CD4-positive, alpha-beta T cell (primary cell): ENCODE results near the gene BMPR1A. TPM values are rescaled to one million over a fixed set of nuclear protein-coding genes. Genes with fewer than 3 reads are reported as not detected.

ENCODE experiments used
- ATAC-seq: fragments of 200-7000 bp; cut with Tn5 transposase; one replicate; pipeline ENCODE4 v1.10.0; 2022; ENCODE audit warnings: mild to moderate bottlenecking; ENCODE audit not compliant: poor library complexity
- CTCF ChIA-PET: fragments of 350-600 bp; sonication (Branson Sonifier 250); formaldehyde crosslinking; loops from one replicate; lab custom pipeline; 2021; ENCODE audit warnings: antibody characterized with exemption, inconsistent platforms; lab: Charles Lee
- POLR2A ChIA-PET: fragments of 350-600 bp; sonication (Branson Sonifier 250); formaldehyde crosslinking; loops from one replicate; lab custom pipeline; 2021; ENCODE audit warnings: antibody characterized with exemption, inconsistent platforms; lab: Charles Lee
- DNase-seq, 14 experiments: peaks; one replicate each; pipeline ENCODE4 v3.0.0-alpha.2; 2013 to 2020; ENCODE audit warnings: mixed read lengths in 2 of 14
- H3K27ac ChIP-seq, 2 donors: one replicate each; pipeline versions ENCODE4 v1.5.1 to v1.7.0; 2013; ENCODE audit warnings: low read length in 2 of 2, low read depth in 1 of 2, mild to moderate bottlenecking in 1 of 2
- H3K27me3 ChIP-seq, 2 experiments: 1 replicate in 1 of 2; 2 replicates in 1 of 2; pipeline versions ENCODE4 v1.6.1 to v1.7.0; 2013; ENCODE audit warnings: low read length in 2 of 2, control low read depth in 1 of 2, mild to moderate bottlenecking in 1 of 2, moderate library complexity in 1 of 2; ENCODE audit not compliant: insufficient read depth in 2 of 2, control insufficient read depth in 1 of 2
- H3K36me3 ChIP-seq: one replicate; pipeline ENCODE4 v1.6.1; 2013; ENCODE audit warnings: low read length, control low read depth; ENCODE audit not compliant: insufficient read depth
- H3K4me1 ChIP-seq: one replicate; pipeline ENCODE4 v1.6.1; 2013; ENCODE audit warnings: low read length, control low read depth; ENCODE audit not compliant: insufficient read depth
- H3K4me3 ChIP-seq: one replicate; pipeline ENCODE4 v1.5.1; 2013; ENCODE audit warnings: mild to moderate bottlenecking, low read length, moderate library complexity
- H3K9me3 ChIP-seq, 2 experiments: 1 replicate in 1 of 2; 2 replicates in 1 of 2; pipeline versions ENCODE4 v1.6.1 to v1.7.0; 2013; ENCODE audit warnings: low read length in 2 of 2, mild to moderate bottlenecking in 2 of 2, control low read depth in 1 of 2, moderate library complexity in 1 of 2; ENCODE audit not compliant: control insufficient read depth in 1 of 2, insufficient read depth in 1 of 2
- H3K27ac Mint-ChIP-seq: one replicate; pipeline ENCODE4 v1.8.0; 2020; ENCODE audit warnings: mixed read lengths
- H3K27me3 Mint-ChIP-seq: one replicate; pipeline ENCODE4 v1.8.0; 2021; ENCODE audit warnings: mixed read lengths
- H3K36me3 Mint-ChIP-seq: one replicate; pipeline ENCODE4 v1.8.0; 2021; ENCODE audit warnings: low read depth, mixed read lengths
- H3K4me1 Mint-ChIP-seq: one replicate; pipeline ENCODE4 v1.8.0; 2021; ENCODE audit warnings: low read depth, mixed read lengths
- H3K4me3 Mint-ChIP-seq: one replicate; pipeline ENCODE4 v1.8.0; 2020; ENCODE audit warnings: mild to moderate bottlenecking, mixed read lengths
- H3K9me3 Mint-ChIP-seq: one replicate; pipeline ENCODE4 v1.8.0; 2020; ENCODE audit warnings: mixed read lengths
- intact Hi-C, 2 experiments: fragments of 100-400 bp; cut with DNase I in 1 of 2; cut with micrococcal nuclease in 1 of 2; formaldehyde crosslinking; loops; one replicate each; pipeline versions ENCODE4 v1.15.1 to v1.9.0; 2023 to 2025; cut with DNase I, micrococcal nuclease
- total RNA-seq, 174 experiments: library from RNA in 2 of 174; stranded (reverse) in 2 of 174; gene quantifications; one replicate each; pipeline ENCODE4 v1.2.3 and lab custom pipeline; 2021 to 2026
- TF ChIP-seq, protein P1 (sequence below): fragments of 200-600 bp; IDR thresholded peaks from one replicate; pipeline ENCODE4 v1.8.0; 2022; ENCODE audit warnings: antibody characterized with exemption, mild to moderate bottlenecking

Gene BMPR1A
- total RNA-seq, 2 experiments from 2014 or later, result 1.9 to 2.6 TPM

DNA sequence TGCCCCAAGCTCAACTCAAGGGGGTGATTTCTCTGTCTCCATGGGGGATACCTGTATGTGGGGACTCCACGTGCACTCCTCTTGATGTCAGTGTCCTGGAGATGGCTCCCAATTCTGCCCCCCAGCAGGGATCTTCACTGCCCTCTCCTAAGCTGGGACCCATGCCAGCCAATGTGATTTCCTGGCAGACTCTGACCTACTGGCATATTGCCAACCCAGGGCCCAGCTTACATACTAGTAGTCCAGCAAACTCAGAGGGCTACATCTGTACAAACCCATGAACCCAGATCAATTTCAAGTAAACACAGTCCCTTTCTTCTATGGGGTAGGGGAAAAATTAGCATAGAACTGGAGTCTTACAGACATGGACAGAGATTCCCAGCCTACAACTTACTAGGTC is 26.2 kb upstream of the BMPR1A start:
- H3K4me1 ChIP-seq, result no peaks in the 10 kb centered on the region
- Mint-ChIP-seq H3K27ac (no peak overlapping the region), H3K4me1 (no peaks in the 10 kb centered on the region), H3K9me3 (no peaks in the 10 kb centered on the region), H3K4me3 (no peak overlapping the region), H3K27me3 (peaks cover 9% of the 10 kb centered on the region), H3K36me3 (no peaks in the 10 kb centered on the region)
- no peaks in the 10 kb centered on the region for H3K36me3 ChIP-seq
- H3K27ac ChIP-seq, result no peak overlapping the region
- DNase-seq (no peak), ATAC-seq (no peak)
- intact Hi-C loops, result no loop called here
- H3K27me3 ChIP-seq, result peaks cover 0 to 2% of the 10 kb centered on the region in 2 experiments
- TF ChIP-seq, protein P1, sequence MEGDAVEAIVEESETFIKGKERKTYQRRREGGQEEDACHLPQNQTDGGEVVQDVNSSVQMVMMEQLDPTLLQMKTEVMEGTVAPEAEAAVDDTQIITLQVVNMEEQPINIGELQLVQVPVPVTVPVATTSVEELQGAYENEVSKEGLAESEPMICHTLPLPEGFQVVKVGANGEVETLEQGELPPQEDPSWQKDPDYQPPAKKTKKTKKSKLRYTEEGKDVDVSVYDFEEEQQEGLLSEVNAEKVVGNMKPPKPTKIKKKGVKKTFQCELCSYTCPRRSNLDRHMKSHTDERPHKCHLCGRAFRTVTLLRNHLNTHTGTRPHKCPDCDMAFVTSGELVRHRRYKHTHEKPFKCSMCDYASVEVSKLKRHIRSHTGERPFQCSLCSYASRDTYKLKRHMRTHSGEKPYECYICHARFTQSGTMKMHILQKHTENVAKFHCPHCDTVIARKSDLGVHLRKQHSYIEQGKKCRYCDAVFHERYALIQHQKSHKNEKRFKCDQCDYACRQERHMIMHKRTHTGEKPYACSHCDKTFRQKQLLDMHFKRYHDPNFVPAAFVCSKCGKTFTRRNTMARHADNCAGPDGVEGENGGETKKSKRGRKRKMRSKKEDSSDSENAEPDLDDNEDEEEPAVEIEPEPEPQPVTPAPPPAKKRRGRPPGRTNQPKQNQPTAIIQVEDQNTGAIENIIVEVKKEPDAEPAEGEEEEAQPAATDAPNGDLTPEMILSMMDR, result no peak
- CTCF ChIA-PET, result no interaction called here
- H3K9me3 ChIP-seq, result no peaks in the 10 kb centered on the region
- H3K4me3 ChIP-seq, result no peak overlapping the region
- POLR2A ChIA-PET, result no interaction called here

DNA sequence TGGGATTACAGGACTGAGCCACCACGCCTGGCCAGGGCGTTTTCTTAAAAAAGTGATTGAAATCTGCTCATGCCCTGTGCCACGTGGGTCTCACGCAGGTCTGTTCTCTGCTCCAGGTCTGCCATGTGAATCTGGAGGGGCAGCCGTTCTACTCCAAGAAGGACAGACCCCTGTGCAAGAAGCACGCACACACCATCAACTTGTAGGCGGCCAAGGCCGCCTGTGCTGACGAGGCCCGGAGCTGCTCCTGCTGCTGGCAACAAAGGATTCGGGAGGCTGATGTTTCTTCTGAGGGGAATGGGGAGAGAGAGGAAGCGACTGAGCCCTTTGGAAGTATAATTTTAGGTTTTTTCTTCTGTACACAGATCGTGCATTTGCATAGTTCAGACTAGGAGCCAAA is 23.6 kb upstream of the BMPR1A start:
- Histone ChIP-seq H3K4me3 (no peak overlapping the region), H3K27ac (no peak overlapping the region), H3K4me1 (no peaks in the 10 kb centered on the region), H3K36me3 (no peaks in the 10 kb centered on the region), H3K27me3 (peaks cover 0 to 2% of the 10 kb centered on the region in 2 experiments), H3K9me3 (no peaks in the 10 kb centered on the region)
- Mint-ChIP-seq H3K27me3 (peaks cover 9% of the 10 kb centered on the region), H3K36me3 (no peaks in the 10 kb centered on the region), H3K9me3 (no peaks in the 10 kb centered on the region), H3K27ac (no peak overlapping the region), H3K4me3 (no peak overlapping the region), H3K4me1 (no peaks in the 10 kb centered on the region)
- intact Hi-C loops, result no loop called here
- ChIA-PET POLR2A (no interaction called here), CTCF (no interaction called here)
- TF ChIP-seq, protein P1, result no peak
- no peak for DNase-seq
- no peak for ATAC-seq

DNA sequence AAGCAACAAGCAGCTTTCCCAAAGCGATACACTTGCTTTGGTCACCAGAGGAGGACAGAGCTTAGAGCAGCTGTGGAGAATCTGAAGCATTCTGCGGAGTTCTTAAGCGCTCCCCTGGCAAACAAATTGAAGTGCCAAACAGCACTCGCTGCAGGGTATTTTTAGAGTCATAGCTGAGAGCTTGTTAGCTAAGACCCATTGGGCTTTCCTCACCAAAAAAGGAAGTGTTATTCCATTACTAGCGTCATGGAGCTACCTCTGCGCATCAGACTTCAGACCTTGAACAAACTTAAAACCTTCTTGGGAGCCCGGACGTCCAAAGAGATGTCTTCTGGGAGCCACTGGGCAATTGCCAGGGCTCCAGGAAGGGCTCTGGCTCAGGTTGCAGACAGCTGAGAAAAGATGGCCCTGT is 23.2 kb upstream of the BMPR1A start:
- ChIA-PET POLR2A (no interaction called here), CTCF (no interaction called here)
- no peaks in the 10 kb centered on the region for H3K4me1 Mint-ChIP-seq
- DNase-seq (no peak), ATAC-seq (no peak)
- no peaks in the 10 kb centered on the region for H3K9me3 ChIP-seq
- no peaks in the 10 kb centered on the region for H3K36me3 ChIP-seq
- peaks cover 13% of the 10 kb centered on the region for H3K27me3 Mint-ChIP-seq
- no peak overlapping the region for H3K27ac ChIP-seq
- no peak overlapping the region for H3K4me3 ChIP-seq
- H3K36me3 Mint-ChIP-seq, result no peaks in the 10 kb centered on the region
- H3K27ac Mint-ChIP-seq, result no peak overlapping the region
- no peaks in the 10 kb centered on the region for H3K9me3 Mint-ChIP-seq
- intact Hi-C loops, result no loop called here
- peaks cover 0 to under 1% of the 10 kb centered on the region in 2 experiments for H3K27me3 ChIP-seq
- TF ChIP-seq, protein P1, result no peak
- no peaks in the 10 kb centered on the region for H3K4me1 ChIP-seq
- H3K4me3 Mint-ChIP-seq, result no peak overlapping the region
